NCI-H2196 (cell line): Measurements from ENCODE around the gene CFAP210.
"Not testable (repeated sequence)": the region's sequence is repeated elsewhere in the genome, so short reads cannot be mapped to it uniquely, and the experiment has no call there.

ENCODE experiments used
- DNase-seq: peaks from one replicate; lab custom pipeline; 2025; ENCODE audit not compliant: unreplicated experiment; lab: John Stamatoyannopoulos, UW

CFAP210 gene

DNA sequence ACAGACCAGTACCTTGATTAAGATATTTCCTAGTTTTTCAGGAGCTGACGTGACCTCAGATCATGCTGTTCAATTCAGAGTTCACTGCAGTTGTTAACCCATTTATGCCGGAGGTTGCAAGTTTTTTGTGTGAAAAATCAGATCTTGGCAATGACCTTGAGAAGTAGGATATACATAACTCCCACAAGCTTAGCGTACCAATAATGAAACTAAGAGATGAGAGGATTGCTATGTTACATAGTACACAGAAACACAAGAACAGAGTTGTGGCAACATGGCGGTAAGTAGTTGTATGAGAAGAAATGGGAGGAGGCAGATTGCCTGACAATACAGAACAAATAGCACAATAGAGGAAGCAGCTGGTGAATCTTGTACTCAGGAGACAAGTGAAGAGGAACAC is 71.0 kb downstream of the CFAP210 start:
- DNase-seq = no peak

DNA sequence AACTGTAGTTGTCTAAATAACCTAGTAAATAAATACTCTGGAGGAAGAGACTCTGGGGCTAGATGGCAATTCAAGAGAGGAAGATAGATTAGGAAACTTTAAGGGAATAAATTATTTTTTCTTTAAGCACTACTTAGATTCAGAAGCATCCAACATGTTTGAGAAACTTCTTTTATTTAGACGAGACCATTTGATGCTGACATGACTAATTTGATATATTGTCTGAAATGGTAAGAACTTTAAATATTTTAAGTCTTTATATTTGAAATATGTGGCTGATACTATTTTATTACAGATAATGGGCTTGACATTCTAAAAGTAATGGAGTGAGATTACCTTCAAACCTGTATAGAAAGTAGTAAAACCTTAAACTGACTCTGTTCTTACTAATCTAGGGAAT is 73.7 kb downstream of the CFAP210 start:
- no peak for DNase-seq

DNA sequence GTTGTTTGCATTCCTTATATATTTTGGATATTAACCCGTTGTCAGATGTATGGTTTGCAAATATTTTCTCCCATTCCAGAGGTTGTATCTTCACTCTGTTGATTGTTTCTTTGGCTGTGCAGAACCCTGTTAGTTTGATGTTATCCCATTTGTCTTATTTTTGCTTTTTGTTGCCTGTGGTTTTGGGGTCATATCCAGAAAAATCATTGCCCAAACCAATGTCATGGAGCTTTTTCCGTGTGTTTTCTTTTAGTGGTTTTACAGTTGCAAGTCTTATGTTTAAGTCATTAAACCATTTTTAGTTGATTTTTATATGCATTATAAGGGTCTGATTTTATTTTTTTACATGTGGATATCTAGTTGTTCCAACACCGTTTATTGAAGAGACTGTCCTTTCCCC is 74.3 kb downstream of the CFAP210 start:
- DNase-seq = no peak

DNA sequence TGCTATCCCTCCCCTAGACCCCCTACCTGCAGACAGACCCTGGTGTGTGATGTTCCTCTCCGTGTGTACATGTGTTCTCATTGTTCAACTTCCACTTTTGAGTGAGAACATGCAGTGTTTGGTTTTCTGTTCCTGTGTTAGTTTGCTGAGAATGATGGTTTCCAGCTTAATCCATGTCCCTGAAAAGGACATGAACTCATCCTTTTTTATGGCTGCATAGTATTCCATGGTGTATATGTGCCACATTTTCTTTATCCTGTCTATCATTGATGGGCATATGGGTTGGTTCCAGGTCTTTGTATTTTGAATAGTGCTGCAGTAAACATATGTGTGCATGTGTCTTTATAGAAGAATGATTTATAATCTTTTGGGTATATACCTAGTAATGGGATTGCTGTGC is 78.2 kb downstream of the CFAP210 start:
- DNase-seq = not testable (repeated sequence)

DNA sequence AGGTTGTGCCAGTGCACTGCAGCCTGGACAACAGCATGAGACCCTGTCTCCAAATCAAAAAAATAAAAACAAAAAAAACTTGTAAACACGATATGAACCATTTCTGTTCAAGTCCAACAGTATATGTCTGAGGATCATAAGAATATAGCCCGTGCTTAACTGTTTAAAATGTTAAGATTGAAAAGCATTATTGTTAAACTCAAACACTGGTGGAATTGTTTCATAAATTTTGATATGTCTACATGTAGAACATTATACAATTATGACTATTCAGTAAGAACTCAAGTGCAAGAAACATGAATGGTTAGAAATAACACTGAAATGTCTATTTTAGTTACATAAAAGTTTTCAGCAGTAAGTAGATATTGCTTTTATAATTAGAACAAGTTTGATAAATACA is 80.3 kb downstream of the CFAP210 start:
- no peak for DNase-seq

DNA sequence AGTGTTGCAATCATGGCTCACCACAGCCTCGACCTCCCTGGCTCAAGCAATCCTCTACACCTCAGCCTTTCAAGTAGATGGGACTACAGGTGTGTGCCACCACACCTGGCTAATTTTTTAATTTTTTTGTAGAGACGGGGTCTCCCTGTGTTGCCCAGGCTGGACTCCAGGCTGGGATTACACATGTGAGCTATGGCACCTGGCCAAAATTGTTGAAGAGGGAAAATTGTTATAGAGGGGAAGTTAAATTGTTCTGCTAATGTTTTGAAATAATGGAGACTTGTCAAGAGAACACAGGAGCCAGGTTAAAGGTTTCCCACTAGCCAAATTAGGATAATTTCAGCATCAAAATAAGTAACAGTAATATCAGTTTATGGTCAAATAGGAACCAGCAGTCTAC is 84.9 kb downstream of the CFAP210 start:
- DNase-seq = no peak

DNA sequence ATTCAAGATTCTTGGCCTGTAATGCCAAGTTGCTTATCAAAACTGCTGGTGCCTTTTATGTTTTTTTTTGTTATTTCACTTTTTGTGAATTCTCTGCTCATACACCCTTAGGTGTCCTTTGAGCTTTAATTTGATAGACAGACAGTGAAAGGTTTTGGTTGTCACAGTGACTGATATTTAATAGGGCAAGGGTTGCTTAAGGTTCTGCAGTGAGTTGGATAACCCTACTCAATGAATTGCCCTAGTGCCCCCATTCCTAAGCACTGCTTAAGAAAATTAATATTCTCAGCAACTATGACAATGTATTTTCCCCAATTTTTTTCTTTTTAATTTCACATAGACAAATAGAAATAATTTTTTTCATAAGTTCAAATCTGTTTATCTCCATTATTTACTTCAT is 94.6 kb downstream of the CFAP210 start:
- DNase-seq = no peak

- no peak for DNase-seq
Observed at GRCh38 chr2:169598982-169599381, 95.2 kb downstream of the CFAP210 start.

DNA sequence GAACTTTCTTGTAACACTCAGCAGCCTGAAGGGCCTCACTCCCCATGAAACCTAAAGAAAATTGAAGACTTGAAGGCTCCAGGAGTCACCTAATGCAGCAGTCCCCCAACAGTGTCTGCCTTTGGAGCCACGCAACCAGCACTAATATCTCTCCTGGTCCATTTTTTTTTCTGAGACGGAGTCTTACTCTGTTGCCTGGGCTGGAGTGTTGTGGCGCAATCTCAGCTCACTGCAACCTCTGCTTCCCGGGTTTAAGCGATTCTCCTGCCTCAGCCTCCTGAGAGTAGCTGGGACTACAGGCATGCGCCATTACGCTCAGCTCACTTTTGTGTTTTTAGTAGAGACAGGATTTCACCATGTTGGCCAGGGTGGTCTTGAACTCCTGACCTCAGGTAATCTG is 97.7 kb downstream of the CFAP210 start:
- DNase-seq = not testable (repeated sequence)
